NOMO-1 treated with DMSO at 0.1 percent for 48 hours (cell line): ENCODE data around the gene TMCC3.

ENCODE experiments used
- DNase-seq: peaks from one replicate; lab custom pipeline; 2025; ENCODE audit not compliant: unreplicated experiment; lab: John Stamatoyannopoulos, UW

The TMCC3 gene

GRCh38 chr12:94535510-94535921, 114.8 kb downstream of the TMCC3 start:
- DNase-seq = no peak

- DNase-seq = no peak
Observed at GRCh38 chr12:94534774-94535509, 115.4 kb downstream of the TMCC3 start.

GRCh38 chr12:94534278-94534677, 116.1 kb downstream of the TMCC3 start:
- DNase-seq = no peak

- peak; percentile 55 for DNase-seq
Observed at GRCh38 chr12:94532490-94533422, 117.6 kb downstream of the TMCC3 start.

GRCh38 chr12:94531196-94531720, 119.1 kb downstream of the TMCC3 start:
- DNase-seq = no peak

- DNase-seq = peak; percentile 36
Observed at GRCh38 chr12:94525951-94526350, 124.4 kb downstream of the TMCC3 start.
